HG02588 (cell line): ENCODE measurements around the gene HBEGF.
A peak's percentile ranks its signal among the peaks of the same experiment; 100 is the strongest.

Experiments
- ATAC-seq: cut with Tn5 transposase; IDR thresholded peaks from one replicate; pipeline ENCODE4 v1.9.1; 2021; ENCODE audit warnings: mild to moderate bottlenecking, moderate library complexity; ENCODE audit not compliant: unreplicated experiment

HBEGF gene, protein sequence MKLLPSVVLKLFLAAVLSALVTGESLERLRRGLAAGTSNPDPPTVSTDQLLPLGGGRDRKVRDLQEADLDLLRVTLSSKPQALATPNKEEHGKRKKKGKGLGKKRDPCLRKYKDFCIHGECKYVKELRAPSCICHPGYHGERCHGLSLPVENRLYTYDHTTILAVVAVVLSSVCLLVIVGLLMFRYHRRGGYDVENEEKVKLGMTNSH

GRCh38 chr5:140346348-140347221 lies at the start of gene HBEGF:
HBEGF (minus strand) TSS chr5:140346603; CDS start chr5:140346328, 275 bp downstream.
- peak; percentile 78 for ATAC-seq

- no peak for ATAC-seq
These were observed 47.3 kb upstream of the HBEGF start for GRCh38 chr5:140393738-140394137.

- ATAC-seq: no peak
These were observed 45.3 kb upstream of the HBEGF start for GRCh38 chr5:140391732-140392131.

- ATAC-seq: no peak
These were observed 44.9 kb upstream of the HBEGF start for GRCh38 chr5:140391312-140391711.

GRCh38 chr5:140388052-140388451 lies 41.6 kb upstream of the HBEGF start:
- ATAC-seq: no peak

DNA sequence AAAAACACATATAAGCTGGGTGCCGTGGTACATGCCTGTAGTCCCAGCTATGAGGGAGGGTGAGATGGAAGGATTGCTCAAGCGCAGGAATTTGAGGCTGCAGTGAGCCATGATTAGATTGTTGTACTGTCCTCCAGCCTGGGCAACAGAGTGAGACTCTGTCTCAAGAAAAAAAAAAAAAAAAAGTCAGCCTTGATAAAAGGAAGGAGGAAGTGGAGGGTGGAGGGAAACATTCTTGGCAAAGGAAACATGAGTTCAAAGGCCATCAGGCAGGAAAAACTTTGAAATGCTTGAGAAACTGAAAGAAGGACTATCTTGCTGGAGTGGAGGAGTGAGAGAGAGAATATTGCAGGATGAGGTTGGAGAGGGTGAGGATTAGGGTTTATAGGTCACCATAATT lies 36.9 kb upstream of the HBEGF start:
- no peak for ATAC-seq

DNA sequence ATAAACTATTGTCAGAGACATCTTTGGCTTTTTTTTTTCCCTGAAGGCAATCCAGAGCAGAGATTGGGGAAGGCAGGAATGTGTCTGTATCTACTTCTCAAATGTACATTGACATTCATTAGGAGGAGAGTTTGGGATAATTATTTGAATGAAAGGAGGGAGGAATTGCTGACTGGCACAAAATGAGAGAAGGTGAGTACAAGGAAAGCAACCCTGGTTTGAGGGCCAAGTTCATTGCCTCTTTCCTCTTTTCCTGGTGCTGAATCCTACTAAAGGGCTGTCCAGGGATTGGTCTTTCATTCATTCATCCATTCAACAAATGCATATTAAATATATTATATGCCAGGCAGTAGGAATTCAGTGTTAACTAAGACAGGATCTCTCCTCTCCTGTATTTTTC lies 36.5 kb upstream of the HBEGF start:
- no peak for ATAC-seq

GRCh38 chr5:140381972-140382371 lies 35.6 kb upstream of the HBEGF start:
- no peak for ATAC-seq

DNA sequence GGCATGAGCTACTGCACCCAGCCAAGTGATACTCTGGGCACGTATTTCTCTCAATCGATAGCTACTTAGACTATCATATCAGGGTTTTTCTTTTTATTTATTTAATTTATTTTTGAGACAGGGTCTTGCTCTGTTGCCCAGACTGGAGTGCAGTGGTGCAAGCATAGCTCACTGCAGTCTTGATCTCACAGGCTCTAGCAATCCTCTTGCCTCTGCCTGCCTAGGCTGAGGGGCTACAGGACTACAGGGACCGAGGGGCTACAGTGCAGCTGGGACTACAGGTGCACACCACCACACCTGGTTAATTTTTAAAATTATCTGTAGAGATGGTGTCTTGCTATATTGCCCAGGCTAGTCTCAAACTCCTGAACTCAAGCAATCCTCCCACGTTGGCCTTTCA lies 34.9 kb upstream of the HBEGF start:
- ATAC-seq: no peak

- ATAC-seq: no peak
These were observed 26.6 kb upstream of the HBEGF start for GRCh38 chr5:140372971-140373487.

DNA sequence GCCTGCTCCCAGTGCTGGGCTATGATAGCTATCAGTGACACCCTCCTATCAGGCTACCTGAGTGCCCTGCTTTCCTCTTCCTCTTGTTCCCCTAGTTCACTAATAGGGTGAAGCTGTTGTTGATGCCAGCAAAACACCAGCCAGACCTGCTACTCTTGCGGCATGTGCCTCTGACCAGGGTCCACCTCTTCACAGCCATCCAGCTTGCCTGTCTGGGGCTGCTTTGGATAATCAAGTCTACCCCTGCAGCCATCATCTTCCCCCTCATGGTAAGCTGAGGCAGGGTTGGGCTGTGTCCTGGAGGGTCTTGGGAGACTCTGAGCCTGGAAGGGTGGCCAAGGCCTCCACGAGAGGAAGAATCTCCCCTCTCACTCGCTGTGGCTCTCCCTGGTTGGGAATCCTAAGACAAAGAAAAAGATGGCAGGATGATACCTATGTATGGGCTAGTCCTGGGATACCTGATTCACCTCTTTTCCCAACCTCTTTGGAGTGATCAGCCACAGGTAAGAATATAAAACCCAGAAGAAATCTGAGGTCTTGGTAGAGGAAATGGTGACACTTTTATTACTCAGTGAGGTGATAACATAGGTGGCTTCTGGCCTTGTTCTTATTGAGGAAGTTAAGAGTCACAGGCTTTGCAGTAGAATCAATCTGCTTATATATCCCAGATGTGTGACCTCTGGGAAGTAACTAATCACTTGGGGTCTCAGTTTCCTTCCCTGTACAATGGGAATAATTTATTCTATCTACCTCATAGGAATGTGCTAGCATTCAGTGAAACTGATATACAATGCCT lies 25.2 kb upstream of the HBEGF start:
- no peak for ATAC-seq

GRCh38 chr5:140367256-140368013 lies 21.0 kb upstream of the HBEGF start:
- no peak for ATAC-seq

DNA sequence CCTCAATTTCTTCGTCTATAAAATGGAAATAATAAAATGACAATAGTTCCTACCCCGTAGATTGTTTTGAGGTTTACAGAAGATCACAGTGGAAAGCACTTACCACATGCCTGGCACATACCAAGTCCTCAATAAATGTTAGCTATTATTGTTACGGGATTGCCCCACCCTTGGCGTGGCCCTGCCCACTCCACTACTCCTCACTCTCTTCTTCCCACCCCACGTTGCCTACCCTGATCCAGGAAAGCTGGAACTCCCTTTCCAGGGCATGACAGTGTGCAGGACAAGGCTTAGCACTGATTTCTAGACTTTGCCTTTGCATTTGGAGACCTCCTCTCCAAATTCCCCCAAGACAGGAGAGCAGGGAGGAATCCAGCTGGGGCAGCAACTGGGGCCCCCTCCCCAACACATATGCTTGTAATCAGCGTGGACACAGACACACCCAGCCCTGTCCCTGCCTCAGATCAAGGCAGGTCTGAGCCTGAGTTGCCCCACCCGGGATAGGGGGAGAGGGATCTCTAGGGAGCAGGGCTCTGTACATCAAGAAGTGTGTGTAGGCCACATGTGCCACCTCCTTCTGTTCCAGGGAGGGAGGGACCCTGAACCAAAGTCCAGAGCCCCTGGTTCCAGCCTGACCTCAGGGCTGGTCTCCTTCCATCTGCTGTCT lies 20.3 kb upstream of the HBEGF start:
- ATAC-seq: no peak

- no peak for ATAC-seq
These were observed 19.5 kb upstream of the HBEGF start for GRCh38 chr5:140365941-140366340.

GRCh38 chr5:140365282-140365681 lies 18.9 kb upstream of the HBEGF start:
- no peak for ATAC-seq

- ATAC-seq: no peak
These were observed 18.0 kb upstream of the HBEGF start for GRCh38 chr5:140364472-140364765.

- ATAC-seq: no peak
These were observed 17.4 kb upstream of the HBEGF start for GRCh38 chr5:140363631-140364471.

DNA sequence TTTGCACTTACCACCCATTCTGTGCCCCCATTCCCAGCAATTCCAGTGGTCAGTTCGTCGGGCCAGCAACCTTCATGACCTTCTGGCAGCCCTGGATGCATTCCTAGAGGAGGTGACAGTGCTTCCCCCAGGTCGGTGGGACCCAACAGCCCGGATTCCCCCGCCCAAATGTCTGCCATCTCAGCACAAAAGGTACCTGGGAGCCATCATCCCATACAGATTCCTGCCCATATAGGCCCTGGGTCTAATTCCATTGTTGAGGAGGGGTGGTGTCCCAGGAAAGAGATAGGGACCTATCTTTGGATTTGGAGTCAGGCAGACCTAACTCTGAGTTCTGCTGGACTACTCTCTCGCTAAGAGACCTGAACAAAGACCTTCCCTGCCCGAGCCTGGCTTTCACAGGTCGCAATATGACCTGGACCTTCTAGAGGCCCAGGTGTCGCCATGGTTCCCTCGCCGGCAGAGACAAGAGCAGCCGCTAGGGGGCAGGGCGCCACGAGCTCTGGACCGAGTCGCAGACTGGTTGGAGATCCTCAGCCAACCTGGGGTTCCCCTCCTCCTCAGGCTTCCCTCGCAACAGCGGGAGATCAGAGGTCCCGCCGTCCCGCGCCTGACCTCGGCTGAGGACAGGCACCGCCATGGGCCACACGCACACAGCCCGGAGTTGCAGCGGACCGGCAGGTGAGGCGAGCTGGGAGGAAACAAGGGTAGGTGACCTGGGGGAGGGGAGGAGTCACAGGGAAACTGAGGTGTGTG lies 16.6 kb upstream of the HBEGF start:
- ATAC-seq: peak; percentile 90

DNA sequence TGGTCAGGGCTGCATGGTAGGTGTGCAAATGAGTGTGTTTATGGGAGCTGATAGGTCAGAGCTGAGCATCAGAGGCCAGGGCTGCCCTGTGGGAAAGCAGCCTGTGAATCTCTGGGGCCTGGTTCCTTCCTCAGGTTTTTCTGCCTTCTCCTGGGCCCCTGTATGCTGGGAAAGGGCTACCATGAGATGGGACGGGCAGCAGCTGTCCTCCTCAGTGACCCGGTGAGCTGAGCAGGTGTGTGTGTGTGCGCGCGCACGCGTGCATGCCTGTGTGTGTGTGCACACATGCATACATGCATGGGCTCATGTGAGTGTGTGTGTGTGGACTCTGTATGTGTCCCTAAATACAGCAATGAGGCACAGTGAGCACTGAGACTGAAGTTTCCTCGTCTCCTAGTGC lies 15.9 kb upstream of the HBEGF start:
- ATAC-seq: no peak
